ENCODE measurements around the gene TTC34. TPM values are rescaled to one million over a fixed set of nuclear protein-coding genes. Genes with fewer than 3 reads are reported as not detected.
"Not testable (repeated sequence)": the region's sequence is repeated elsewhere in the genome, so short reads cannot be mapped to it uniquely, and the experiment has no call there.

TTC34 gene
- total RNA-seq, 1 donor from 2014 or later = 1.4 TPM

DNA sequence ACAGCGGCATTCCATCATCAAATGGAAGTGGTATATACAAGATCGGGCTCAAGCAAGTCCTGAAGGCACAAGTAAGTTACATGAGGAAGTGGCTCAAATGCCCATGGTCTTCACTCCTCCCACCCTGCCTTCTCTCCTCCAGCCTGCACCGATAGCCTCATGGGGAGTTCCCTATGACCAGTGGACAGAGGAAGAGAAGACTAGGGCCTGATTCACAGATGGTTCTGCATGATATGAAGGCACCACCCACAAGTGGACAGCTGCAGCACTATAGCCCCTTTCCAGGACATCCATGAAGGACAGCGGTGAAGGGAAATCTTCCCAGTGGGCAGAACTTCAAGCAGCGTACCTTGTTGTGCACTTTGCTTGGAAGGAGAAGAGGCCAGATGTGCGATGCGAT is 175.7 kb downstream of the TTC34 start:
- not testable (repeated sequence) for DNase-seq (ENCODE audit: low spot score)

- no peak for DNase-seq (ENCODE audit: low spot score)
These were observed 176.2 kb downstream of the TTC34 start for GRCh38 chr1:2625311-2625710.

DNA sequence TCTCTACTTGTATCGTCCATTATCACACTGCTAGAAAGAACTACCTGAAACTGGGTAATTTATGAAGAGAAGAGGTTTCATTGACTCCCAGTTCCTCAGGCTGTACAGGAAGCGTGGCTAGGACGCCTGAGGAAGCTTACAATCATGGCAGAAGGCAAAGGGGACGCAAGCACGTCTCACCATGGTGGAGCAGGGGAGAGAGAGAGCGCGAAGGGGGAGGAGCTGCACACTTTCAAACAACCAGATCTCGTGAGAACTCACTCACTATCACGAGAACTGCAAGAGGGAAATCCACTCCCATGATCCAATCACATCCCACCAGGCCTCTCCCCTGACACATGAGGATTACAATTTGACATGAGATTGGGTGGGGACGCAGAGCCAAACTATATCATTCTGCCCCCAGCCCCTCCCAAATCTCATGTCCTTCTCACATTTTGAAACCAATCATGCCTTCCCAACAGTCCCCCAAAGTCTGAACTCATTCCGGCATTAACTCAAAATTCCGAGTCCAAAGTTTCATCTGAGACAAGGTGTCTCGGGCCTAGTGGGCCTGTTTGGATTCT is 176.7 kb downstream of the TTC34 start:
- DNase-seq (ENCODE audit: low spot score) = no peak

DNA sequence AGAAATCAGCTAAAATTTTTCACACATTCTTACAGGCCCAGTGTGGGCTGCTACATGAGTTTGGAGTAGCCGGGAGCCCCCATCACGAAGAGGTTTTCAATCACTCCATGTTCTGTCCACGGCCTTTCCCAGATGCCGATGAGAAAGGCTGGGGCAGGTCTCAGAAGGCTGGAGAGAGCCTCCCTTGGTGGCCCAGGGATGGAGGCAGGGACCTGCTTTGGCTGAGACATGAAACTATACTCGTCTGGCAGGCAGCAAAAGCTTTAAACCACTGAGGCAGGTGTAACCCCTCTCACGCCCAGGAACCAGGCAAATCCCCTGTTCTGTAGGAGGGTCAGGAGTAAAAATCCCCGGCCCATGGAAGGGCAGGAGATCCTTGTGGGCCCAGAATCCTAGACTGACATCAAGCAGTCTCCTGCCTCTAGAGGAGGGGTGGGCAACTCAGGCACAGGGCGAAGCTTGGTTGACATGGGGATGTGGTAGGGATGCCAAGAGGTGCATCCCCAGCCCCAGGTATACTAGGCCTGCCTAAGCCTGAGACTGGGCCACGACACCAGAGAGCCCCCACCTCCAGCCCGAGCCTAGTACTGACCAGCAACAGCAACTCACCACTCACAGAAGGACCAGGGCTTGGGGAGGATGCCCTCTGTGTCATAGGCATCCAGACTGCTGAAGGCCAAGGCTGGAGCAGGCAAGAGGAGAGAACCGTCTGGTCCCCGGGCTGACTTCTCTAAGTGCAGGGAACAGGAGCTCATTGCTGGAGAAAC is 177.7 kb downstream of the TTC34 start:
- DNase-seq (ENCODE audit: low spot score) = no peak

- no peak for DNase-seq (ENCODE audit: low spot score)
These were observed 183.5 kb downstream of the TTC34 start for GRCh38 chr1:2617971-2618470.

DNA sequence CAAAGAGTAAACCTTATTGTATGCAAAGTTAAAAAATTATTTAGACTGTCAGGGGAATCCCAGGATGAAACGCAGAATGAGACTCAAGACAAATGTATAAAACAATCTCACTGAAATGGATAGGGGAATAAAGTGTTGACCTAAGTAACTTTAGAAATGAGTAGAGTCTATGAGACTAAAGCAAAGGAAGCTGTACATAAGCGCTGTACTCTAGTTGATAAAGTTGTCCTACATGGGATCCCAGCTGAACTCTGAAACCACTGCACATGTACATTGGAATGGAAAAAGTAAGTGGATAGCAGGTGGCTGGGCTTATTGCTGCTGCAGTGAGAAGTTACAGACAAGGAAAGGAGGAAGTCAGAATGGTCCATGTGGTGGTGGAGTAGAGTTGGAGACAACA is 187.3 kb downstream of the TTC34 start:
- DNase-seq (ENCODE audit: low spot score) = no peak

- DNase-seq (ENCODE audit: low spot score) = no peak
These were observed 188.7 kb downstream of the TTC34 start for GRCh38 chr1:2612591-2613365.

DNA sequence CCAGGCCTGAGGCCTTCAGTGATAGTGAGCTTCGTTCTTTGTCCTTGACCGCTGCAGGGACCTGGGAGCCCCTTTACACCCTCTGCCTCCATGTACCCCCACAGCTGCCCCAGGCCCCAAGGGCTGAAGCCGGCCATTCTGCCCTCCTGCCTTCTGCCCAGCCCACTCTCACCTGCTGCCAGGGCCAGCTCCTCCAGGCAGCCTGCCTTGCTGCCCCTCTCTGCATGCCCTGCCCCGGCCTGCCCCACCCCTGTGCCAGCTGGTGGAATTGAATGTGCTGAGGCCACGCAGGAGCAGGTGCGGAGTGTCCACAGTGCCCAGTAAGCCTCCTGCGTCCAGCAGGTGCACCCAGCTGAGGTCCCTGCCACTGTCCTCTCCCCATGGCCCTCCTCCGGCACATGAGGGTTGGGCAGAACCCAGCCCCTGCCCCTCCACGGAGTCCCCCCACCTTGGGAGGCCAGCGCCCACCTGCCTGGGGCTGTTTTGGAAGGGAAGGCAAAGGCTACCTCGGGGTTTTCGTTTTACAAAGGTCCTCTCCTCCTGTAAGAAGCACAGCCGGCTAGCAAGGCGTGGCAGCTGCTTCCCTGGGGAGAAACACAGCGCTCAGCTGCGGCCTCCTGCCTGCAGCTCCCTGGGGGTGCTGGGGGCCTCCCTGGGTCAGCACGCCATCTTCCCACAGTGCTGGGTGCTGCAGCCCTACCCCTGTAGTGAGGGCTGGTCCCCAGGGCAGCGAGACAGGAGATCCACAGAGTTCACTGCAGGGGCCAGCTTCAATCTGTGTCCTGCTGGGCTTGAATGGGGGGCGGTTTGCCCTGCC is 189.7 kb downstream of the TTC34 start:
- DNase-seq (ENCODE audit: low spot score) = no peak

GRCh38 chr1:2611031-2611501 is 190.4 kb downstream of the TTC34 start:
- peak; percentile 65 for DNase-seq (ENCODE audit: low spot score)

DNA sequence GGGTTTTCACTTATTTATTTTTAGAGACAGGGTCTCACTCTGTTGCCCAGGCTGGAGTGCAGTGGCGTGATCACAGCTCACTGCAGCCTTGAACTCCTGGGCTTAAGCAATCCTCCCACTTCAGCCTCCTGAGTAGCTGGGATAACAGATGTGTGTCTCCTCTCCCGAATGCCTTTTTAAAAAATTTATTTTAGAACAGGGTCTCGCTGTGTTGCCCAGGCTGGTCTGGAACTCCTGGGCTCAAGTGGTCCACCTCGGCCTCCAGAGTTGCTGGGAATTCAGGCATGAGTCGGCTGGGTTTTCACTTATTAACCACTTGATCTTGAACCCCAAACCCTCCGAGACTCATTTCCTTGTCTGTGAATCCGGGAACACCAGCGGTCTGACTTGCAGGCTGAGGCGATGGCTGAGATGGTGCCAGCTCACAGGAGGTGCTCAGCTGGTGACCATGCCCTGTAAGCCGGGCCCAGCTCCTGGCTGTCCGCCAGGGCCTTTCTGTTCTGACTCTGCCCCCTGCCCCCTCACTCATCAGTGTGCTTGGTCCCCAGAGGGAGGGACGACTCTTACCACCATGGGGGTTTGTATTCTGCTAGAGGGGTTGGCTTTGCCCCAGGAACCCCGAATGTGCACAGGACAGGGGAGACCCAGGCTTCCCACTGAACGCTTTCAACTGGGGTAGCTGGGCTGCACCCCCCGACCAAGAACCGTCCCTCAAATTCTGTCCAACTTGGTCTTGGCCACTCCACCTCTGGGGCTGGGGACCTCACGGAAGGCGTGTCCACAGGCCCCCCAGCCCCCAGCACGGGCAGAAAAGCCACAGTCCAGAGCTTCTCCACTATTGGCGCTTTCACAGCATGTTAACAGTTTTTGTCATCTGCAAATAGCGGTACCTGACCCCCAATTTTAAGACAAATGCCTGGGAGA is 191.2 kb downstream of the TTC34 start:
- no peak for DNase-seq (ENCODE audit: low spot score)

DNA sequence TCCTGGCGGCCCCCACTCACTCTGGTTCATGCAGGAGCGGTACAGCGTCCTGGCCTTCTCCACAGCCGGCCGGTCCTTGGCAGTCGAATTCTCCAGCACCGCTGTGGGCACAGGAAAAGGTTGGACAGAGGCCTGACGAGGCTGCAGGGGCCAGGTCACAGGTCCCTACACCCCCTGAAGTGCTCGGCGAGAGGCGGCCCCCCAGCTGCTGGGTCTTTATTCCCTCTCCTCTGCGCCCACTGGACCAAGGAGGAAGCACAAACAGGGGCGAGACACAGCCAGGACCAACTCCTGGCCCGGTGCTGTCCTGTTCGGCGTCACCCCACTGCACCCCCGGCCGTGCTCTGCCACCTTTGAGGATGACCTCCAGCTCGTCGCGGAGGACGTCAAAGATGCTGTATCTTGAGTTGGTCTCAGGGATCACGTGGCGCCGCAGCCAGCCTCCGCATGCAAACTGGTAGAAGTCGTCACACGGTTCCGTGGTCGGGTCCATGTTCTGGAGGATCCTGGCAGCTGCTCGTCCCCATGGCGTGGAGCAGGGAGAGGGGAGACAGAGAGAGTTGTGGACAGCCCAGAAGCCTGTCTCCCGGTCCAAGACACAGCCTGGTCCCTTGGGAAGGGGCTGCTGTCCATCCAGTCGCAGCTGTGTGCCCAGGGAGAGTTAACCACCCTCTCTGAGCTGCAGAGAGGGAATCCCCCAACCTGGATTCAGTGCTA is 192.0 kb downstream of the TTC34 start:
- no peak for DNase-seq (ENCODE audit: low spot score)

DNA sequence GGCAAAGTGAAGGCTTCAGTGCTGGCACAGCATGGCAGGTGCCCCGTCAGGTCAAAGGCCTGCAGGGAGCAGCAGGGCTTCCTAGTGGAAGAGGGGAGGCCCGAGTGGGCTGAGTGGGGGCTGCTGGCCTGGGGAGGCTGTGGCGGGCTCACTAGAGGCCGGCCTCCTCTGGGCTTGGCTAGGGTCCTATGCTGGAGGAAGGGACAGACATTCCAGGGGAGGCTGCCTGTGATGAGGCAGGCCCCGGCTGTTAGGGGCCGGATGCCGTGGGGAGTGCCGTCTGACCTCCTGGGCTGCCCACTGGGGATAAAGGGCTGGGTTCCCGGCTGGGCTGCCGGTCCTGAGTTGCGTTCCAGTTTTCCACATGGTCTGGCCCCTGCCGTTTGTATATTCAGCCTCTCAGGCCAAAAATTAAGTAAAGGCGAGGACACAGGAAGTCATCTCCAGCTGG is 193.8 kb downstream of the TTC34 start:
- DNase-seq (ENCODE audit: low spot score) = no peak

- no peak for DNase-seq (ENCODE audit: low spot score)
These were observed 194.4 kb downstream of the TTC34 start for GRCh38 chr1:2606881-2607621.

DNA sequence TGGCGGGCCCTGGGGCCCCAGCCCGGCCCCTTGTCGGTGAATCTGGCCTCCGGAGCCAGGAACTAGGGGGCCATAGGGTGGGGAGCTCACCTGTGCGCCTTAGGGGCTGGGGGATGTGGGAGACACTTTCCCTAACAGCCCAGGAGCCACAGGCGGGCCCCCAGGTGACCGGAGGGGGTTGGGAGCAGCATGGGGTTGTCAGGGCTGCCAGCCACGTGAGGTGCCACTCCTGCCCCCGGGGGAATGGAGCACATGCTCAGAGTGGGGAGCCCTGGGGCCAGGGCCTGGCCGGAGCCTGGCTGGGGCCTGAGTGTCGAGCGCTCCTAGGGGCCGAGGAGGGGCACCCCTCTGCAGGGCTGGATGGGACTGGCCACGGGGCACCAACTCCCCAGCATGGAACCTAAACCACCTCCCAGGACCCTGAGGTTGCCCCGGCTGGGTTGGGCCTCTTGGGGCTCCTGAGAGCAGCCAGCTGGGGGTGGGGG is 195.1 kb downstream of the TTC34 start:
- no peak for DNase-seq (ENCODE audit: low spot score)

- DNase-seq (ENCODE audit: low spot score) = no peak
These were observed 195.7 kb downstream of the TTC34 start for GRCh38 chr1:2605509-2606395.

DNA sequence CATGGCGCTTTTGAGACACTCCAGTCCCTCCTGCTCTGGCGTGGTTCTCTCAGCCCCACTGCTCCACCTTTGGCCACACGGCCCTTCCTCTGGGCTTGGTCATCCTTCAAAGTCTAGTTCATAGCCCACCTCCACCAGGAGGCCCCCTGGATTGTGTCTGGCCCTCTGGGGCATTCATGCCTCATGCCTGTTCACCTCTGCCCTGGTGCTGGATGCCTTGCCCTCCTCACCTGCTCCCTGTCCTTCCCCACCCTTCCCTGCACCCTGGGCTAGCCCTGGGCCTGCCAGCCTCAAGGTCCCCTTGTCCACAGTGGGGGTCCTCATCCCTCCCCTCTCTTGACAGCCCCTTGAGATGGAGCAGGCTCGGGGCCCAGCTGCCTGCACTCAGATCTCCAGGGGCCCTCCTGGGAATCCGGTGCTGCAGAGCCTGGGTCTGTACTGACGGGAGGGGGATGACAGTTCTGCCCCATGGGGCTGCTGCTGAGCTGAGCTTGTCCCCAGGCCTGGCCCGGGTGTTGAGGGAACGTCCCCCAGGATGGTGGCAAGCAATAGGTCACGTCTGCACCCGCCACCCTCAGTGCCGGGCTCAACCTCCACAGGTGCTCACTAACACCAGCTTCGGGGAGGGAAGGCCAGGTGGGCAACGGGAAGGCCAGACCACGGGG is 196.5 kb downstream of the TTC34 start:
- no peak for DNase-seq (ENCODE audit: low spot score)

DNA sequence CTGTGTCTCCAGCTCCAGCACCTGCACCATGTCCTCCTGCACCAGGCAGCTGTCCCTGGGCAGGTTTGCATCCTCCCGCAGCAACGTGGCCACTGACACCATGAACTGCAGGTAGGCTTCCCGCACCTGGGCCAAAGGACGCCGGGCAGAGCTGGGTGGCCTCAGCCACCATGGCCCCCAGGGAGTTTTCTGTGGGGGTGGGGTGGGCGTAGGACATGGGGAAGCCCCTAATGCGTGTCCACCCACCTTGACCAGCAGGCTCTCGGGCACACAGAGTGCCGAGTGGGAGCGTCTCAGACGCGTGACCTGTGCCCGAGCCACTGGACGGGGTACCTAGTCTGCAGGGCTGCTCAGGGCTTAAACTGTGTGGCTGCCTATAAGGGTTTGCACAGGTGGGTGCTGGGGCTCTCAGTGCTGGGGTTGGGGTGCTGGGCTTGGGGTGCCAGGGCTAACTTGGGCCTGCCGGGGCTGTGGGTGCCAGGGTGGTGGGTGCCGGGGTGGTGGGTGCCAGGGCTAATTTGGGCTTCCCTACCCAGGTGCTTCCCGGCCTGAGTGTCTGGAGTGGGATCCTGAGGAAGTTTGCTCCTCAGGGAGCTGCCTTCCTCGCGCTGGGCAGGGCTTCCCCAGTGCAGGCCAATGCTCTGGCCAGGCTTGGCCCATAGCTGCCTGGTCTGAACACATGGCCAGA is 197.2 kb downstream of the TTC34 start:
- DNase-seq (ENCODE audit: low spot score) = no peak

Measured in mucosa of gallbladder (tissue), 1 donor.